Stimulated activated CD8-positive, alpha-beta memory T cell treated with anti-CD3 and anti-CD28 coated beads, Interleukin-4, amount 100 ng/mL, for 24 hours (primary cell): ENCODE results near the gene FAF2.
"Not testable (repeated sequence)": the region's sequence is repeated elsewhere in the genome, so short reads cannot be mapped to it uniquely, and the experiment has no call there.

ENCODE experiments used
- DNase-seq: peaks from one replicate; pipeline ENCODE4 v3.0.0-alpha.2; 2020; ENCODE audit warnings: low read depth

Gene FAF2

DNA sequence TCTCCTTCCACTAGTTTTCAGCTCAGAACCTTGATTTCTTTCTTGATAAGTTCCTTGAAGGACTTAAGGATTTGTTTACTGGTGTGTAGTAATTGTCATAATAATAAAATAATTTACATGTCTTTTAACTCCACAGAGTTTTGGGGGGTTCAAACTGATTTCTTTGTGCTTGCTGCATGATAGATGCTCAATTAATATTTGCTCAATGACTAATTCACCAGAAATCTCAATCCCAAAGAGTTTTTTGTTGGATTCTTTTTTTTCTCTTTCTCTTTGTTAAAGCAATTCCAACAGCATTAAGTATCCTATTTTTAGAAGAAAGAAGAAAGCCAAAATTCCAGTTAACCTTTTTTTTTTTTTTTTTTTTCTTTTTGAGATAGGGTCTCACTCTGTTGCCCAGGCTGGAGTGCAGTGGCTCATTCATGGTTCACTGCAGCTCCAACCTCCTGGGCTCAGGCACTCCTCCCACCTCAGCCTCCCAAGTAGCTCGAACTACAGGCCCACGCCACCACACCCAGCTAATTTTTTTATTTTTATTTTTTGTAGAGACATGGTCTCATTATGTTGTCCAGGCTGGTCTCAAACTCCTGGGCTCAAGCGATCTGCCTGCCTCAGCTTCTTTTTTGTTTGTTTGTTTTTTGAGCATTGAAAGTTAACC is 10.8 kb downstream of the FAF2 start:
- no peak for DNase-seq

DNA sequence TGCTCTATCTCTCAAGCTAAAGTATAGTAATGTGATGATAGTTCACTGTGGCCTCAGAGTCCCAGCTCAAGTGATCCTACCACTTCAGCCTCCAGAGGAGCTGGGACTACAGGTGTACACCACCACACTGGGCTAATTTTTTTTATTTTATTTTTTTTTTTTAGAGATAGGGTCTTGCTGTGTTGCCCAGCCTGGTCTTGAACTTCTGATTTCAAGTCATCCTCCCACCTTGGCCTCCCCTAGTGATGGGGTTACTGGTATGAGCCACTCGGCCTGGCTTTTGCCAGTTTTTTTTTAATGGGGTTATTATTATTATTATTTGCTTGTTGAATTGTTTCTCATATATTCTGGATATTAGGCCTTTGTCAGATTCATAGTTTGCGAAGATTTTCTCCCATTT is 13.2 kb downstream of the FAF2 start:
- DNase-seq, result no peak

DNA sequence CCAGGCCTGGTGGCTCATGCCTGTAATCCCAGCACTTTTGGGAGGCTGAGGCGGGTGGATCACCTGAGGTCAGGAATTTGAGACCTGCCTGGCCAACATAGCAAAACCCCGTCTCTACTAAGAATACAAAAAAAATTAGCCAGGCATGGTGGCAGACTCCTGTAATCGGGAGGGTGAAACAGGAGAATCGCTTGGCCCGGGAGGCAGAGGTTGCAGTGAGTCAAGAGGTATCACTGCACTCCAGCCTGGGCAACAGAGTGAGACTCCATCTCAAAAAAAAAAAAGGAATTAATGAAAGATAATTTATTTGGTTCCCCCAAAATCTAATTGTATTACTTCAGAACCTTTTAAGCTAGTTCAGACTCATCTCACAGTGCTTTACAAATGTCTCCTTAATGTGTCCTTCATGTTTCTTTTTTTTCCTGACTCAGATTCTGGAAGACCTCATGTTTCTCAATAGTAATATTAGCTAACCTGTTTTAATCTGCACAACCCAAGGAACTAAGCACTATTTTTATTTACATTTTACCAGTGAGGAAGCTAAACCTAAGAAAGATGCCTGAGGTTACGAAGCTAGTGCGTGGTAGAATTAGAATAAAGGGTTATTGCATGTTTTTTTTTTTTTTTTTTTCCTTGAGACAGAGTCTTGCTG is 15.1 kb downstream of the FAF2 start:
- no peak for DNase-seq

DNA sequence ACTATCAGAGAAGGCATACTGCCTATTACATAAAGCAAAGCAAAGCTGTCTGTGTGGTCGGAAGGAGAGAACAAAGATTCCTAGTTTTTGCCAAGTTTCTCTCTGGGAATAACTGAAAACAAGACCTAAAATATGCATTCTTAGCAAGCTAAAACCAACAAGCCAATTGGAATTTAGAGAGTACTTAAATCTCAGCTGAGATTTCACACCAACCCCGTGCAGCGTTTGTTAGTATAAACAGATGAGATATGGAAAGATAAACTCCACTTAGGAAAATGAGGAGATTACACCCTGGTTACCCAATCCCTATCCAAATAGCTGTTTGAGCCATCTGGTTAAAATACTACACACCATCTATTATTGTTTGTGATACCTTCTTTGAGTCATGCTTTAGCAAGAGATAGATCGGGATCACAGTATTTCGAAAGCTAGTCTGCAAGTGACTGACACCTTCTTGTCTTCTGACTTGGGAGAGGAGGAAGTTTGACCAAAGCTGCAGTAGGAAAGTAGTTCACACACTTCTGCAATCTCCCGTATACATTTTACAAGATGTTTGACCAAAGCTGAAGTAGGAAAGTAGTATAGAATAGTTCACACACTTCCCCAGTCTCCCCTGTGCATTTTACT is 18.2 kb downstream of the FAF2 start:
- DNase-seq, result no peak

DNA sequence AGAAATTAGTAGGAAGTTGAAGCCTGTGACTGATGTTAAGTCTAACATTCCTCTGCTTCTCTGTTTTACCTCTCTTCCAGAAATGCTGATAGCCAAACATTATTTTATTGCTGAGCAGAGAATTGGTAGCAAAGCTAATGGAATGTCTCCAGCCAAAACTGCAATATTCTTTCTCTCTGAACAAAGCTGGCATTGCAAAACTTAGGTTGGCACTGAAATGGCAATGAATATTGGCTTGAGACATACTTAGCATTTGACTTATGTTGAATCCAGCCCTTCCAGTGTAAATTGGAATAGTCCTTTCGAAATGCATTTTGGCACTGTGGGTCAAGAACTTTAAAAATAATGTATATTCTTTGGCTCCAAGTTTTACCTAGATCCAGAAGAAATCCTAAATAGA is 21.1 kb downstream of the FAF2 start:
- no peak for DNase-seq

DNA sequence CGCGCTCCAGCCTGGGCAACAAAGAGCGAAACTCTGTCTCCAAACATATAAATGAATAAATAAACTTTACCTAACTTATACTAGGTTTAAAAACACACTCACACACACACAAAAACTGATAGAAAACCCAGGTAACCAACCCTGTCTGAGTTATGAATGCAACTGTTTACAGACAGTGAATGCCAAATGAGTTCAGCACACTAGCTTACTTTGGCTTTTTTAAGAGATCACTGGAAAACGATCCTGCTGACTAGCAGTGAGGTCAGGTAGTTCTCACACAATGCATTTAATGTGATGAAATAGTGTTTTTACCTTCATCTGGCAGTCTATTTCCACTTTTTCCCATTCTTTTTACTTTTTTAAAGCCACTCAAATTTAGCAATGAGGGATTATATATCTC is 22.4 kb downstream of the FAF2 start:
- no peak for DNase-seq

DNA sequence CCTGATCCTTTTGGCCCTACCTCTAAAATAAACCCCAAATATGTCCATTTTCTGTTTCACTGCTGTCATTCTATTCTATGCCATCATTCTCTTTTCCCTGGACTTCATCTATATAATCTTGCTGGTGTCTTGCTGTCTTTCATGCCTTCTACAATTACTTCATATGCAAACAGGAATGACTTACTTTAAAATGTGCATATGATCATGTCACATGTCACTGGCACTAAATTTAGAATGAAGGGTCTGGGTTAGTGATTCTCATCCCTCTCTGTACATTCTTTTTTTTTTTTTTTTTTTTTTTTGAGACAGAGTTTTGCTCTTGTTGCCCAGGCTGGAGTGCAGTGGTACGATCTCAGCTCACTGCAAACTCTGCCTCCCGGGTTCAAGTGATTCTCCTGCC is 22.9 kb downstream of the FAF2 start:
- DNase-seq, result no peak

DNA sequence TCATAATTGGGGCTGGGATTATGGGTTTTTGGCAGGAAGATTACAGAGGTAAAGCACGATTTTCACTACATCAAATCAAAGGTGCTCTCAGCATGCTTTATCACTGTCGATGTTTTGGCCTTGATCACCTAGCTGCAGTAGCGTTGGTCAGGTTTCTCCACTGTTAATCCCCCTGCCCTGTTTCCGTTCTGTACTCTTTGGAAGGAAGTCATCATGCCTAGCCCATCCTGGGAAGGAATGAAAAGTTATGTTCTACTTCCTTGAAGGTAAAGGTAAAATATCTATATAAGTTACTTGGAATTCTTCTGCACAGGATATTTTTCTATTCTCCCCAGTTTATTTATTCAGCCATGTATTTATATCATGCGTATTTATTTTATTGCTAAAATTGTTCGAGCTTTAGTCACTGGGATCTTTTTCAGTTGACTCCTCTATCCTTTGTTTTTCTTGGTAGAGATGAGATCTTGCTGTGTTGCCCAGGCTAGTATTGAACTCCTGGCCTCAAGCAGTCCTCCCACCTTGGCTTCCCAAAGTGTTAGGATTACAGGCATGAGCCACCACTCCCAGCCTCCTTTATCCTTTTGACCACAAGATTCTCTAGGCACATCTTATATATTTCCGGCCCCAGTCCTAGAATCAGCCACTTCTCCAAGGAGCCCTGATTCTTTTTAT is 25.3 kb downstream of the FAF2 start:
- DNase-seq, result no peak

DNA sequence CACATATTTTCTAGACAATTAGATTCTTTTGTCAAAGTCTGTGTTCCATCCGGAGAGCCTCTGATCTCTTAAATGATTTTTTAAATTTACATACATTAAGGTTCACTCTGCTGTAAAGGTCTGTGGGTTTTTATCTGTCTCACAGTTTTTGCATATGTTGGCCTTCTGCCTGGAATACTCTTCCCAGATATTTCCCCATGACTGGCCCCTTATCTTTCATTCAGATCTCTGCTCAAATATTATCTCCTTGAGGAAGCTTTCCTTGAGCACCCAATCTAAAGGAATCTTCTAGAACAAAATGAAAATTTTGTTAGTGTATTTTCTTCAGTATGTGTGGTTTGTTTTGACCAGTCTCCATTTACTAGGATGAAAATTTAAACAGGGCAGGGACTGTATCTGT is 26.3 kb downstream of the FAF2 start:
- no peak for DNase-seq

DNA sequence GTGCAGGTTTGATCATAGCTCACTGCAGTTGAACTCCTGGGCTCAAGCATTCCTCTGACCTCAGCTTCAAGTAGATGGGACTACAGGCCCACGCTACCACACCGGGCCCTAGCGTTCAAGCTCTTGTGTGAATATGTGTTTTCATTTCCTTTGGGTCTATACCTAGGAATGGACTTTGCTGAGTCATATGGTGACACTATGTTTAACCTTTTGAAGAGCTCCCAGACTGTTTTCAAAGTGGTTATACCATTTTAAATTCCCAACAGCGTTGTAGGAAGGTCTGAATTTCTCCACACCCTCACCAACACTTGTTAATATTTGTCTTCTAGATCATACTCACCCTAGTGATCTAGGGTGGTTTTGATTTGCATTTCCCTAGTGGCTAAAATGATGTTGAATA is 33.5 kb downstream of the FAF2 start:
- no peak for DNase-seq

DNA sequence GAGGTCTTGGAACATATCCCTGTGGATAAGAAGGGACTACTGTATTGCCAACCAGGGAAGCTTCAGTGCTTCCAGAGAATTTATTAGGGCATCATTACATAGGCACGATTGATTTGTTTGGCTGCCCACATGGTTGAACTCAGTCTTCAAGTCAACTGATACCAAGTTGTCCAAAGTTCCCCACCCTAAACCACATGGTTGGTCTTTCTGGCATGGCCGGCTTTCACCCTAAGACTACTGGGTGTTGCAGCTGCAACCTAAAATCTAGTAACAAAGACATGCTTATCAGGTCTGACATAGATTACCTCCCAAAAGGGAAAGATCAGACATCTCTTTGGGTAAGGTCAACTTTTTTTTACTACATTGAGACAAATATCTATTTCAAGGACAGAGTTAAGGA is 37.0 kb downstream of the FAF2 start:
- no peak for DNase-seq

DNA sequence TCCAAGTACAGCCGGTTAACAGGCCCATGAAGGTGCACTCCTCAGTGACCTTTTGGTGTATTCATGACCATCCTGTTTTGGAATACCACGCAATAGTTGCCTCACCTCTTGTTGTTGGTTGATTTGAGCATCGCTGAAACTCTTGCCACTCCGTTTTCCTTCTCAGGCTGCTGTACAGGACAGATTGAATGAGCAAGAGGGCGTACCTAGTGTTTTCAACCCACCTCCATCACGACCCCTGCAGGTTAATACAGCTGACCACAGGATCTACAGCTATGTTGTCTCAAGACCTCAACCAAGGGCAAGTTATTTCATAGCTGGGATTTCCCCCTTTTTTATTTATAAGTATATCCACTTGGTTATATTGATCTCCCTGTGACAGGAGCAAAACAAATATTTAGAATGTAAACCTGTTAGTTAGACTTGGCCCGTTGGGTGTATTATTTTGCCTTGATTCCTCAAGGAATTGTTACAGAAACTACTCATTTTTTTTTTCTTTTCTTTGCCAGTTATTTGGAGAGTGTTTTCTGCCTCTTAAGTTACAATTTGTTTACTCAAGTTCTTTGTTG is 38.1 kb downstream of the FAF2 start:
- no peak for DNase-seq

DNA sequence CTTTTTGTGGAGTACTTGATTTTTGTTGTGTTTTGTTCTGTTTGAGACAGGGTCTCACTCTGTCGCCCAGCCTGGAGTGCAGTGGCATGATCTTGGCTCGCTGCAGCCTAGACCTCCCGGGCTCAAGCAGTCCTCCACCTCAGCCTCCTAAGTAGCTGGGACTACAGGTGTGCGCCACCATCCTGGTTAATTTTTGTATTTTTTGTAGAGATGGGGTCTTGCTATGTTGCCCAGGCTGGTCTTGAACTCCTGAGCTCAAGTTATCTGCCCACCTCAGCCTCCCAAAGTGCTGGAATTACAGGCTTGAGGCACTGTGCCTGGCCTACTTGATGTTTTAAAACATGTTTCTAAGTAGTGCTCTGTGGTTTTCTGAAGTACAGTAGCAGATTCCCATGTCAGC is 39.0 kb downstream of the FAF2 start:
- not testable (repeated sequence) for DNase-seq

DNA sequence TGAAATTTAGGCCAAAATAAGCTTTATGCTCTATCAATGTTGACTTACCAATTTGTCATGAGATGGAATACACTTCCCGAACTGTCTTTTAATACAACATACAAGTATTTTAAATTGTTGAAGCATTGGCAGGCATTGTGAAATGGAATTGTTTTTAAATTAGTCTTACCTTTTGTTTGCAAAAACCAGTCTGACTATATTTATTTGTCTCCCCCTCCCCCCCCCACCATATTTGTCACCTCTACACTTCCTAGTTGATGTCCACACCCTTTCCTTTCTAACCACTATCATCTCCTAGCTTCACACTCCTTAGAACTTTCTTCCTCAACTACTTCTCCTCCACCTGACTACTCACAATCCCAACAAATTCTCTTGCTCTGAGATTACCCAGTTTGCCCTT is 40.9 kb downstream of the FAF2 start:
- no peak for DNase-seq

DNA sequence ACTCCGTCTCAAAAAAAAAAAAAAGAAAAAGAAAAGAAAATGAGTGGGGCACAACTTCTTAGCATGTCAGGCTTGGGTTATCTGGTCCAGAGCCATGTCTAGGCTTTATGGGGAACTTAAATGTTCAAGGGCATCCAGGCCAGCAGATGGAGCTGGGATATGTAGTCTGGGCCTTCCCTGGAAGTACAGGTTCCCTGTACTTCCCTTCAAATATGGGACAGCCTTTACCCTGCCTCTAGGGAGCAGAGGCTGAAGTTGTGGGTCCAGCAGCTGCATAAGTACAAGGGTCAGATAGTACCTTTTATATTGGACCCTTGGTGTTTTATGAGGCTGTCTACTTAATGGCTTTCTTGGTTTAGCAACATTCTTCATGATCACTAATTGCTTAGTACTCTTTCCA is 42.1 kb downstream of the FAF2 start:
- DNase-seq, result no peak

DNA sequence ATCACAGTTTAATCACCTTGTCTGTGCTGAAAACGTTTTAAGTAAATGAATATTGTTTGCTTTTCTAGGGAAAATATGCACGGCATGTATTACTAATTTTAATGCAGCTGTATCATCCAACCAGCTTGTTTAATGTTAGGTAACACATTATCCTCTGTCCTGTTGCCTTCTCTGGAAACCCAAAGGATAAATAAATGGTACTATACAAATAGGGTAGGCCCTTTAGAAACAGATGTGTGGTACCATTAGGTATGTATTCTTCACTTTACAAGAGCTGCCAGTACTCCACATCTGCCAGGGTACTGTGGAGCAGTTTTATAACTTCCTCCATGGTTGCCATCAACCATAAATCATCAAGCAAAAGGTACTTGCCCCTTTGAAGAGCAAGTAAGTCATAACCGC is 42.9 kb downstream of the FAF2 start:
- DNase-seq, result no peak

DNA sequence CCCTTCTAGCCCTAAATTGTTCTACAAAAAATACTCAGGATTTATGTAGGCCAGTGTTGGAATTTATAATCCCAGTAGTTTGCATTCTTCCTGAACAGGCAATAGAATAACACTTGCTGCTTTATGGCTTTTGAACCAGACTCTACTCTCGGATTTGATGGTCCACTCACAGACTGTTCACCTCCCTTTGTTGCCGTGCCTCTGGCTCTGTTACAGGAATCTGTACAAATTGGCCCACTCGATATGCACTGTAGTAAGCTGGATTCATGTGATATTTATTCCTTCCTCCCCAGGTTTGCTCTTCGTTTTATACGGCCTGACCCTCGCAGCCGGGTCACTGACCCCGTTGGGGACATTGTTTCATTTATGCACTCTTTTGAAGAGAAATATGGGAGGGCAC is 43.7 kb downstream of the FAF2 start:
- DNase-seq, result no peak

DNA sequence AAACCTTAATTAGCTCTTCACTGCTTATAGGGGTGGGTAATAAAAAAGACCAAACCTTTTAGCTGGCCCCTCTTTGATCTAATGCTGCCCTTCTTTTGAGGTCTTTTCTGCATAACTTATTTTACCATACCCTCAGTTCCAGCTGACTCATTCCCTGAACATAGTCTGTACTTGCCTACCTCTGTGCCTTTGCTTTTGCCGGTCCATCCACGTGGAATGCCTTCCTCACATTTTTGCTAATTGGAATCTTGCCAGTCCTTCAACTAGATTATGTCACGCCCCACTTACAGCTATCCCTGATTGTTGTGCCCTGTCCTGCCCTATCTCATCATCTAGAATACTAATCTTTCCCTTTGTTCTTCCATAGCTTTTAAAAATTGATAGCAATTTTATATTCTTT is 44.2 kb downstream of the FAF2 start:
- DNase-seq, result no peak

DNA sequence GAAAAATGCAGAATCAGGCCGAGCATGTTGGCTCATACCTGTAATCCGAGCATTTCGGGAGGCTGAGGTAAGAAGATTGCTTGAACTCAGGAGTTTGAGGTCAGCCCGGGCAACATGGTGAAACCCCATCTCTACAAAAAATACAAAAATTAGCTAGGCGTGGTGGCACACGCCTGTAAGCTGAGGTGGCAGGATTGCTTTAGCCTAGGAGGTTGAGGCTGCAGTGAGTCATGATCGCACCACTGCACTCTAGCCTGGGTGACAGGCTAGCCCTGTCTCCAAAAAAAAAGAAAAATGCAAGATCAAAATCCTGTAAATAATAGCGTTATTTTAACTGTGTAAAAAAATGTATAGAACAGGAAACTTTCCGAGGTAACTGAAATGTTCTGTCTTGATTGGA is 49.7 kb downstream of the FAF2 start:
- DNase-seq, result no peak

DNA sequence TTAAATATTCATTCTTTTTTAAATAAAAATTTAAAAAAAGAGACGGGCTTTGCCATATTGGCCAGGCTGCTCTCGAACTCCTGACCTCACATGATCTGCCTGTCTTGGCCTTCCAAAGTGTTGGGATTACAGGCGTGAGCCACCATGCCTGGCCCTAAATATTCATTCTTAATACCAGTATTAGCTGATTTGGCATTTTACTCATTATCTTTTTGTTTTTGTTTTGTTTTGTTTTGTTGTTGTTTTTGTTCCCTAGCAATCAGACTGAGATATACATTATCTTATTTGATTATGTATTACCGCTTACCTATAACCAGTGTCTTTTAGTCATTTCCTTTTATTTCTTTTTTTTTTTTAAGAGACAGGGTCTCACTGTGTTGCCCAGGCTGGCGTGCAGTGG is 51.1 kb downstream of the FAF2 start:
- no peak for DNase-seq

DNA sequence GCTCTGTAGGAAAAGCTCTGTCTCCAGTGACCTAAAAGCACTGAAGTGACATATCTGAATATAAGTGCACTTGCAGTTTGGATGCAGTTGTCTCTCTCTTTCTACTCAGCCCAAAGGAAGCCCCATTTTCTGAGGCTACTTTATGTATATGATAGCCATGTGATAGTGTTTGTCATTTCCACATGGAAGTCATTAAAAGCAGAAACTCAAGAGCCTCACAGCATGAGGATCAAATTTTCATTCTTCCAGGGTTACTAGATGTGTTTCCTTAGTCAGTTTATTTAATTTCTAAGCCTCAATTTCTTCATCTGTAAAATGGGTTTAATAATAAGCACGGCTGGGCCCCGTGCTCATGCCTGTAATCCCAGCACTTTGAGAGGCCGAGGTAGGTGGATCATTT is 52.3 kb downstream of the FAF2 start:
- no peak for DNase-seq

DNA sequence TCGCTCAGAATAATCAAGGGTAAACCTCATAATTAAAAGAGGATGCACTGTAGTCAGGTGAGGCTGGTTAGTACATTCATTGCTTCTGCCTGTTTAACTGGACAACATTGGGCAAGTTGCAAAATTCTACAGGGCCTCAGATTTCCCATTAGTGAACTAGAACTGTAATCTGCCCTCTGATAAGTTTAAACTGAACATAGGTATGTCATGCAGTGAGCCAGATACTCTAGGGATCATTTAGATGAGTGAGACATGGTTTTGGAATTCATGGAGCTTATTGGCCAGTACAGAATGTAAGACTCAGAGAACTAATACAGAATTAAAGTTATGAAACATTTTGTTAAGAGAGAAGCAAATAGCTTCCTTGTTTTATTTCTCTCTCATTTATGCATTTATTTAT is 53.1 kb downstream of the FAF2 start:
- DNase-seq, result no peak

DNA sequence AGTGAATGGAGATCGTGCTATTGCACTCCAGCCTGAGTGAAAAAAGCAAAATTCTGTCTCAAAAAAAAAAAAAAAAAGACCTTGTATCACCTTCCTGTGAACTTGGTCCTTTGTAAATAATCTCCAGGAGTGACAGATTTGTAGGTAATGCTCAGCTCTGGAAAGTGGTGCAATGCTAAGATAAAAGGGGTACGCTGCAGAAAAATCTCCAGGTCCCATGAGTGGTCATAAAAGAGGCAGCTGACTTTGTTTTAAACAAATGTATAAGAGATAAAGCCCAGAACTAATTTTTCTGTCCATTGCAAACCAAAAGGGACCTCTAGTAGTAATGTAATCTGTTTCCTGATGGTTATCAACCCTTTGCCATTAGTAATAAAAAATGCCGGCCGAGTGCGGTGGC is 55.3 kb downstream of the FAF2 start:
- no peak for DNase-seq
